Mucosa of descending colon (tissue), 3 donors: ENCODE results near the gene SCTR. TPM values are rescaled to one million over a fixed set of nuclear protein-coding genes. Genes with fewer than 3 reads are reported as not detected.

ENCODE experiments used
- ATAC-seq: fragments of 200-7000 bp; cut with Tn5 transposase; one replicate; pipeline ENCODE4 v1.9.1; 2020; ENCODE audit warnings: mild to moderate bottlenecking, moderate library complexity
- DNase-seq, 3 donors: peaks; one replicate each; pipeline ENCODE4 v3.0.0-alpha.2; 2020
- H3K36me3 ChIP-seq: fragments of 200-600 bp; one replicate; pipeline ENCODE4 v1.8.0; 2021; ENCODE audit warnings: low read depth, mild to moderate bottlenecking
- H3K4me1 ChIP-seq: fragments of 200-600 bp; one replicate; pipeline ENCODE4 v1.8.0; 2021; ENCODE audit warnings: low read depth, mild to moderate bottlenecking
- H3K4me3 ChIP-seq: fragments of 200-600 bp; one replicate; pipeline ENCODE4 v1.8.0; 2021; ENCODE audit warnings: mild to moderate bottlenecking
- H3K9me3 ChIP-seq: fragments of 200-600 bp; one replicate; pipeline ENCODE4 v1.8.0; 2021; ENCODE audit warnings: mild to moderate bottlenecking
- intact Hi-C, 2 donors: fragments of 100-400 bp; cut with DNase I in 1 of 2; cut with micrococcal nuclease in 1 of 2; formaldehyde crosslinking; loops; one replicate each; pipeline versions ENCODE4 v1.11.0 to v1.11.1; 2022; cut with DNase I, micrococcal nuclease
- long read RNA-seq, 2 donors: library from polyadenylated mRNA; unstranded; transcript quantifications; one replicate each; pipeline ENCODE4 v2.0.0, GENCODE V29; 2019 to 2021
- total RNA-seq, 3 donors: library from RNA; stranded (reverse); fragmentation: NEBNext Ultra II Directional in 2 of 3; extraction: Animal tissue kit (Norgen Biotek cat#: 25700) in 2 of 3; gene quantifications; one replicate each; pipeline versions ENCODE4 v1.2.1 to v1.2.4, GENCODE V29; 2021 to 2023
- TF ChIP-seq, protein P1 (sequence below): fragments of 200-600 bp; IDR thresholded peaks from one replicate; pipeline ENCODE4 v1.8.0; 2022; ENCODE audit warnings: antibody characterized with exemption, mild to moderate bottlenecking
- donor health status: DM: no; HTN: no; CAD: no; lungs with moderate emphysema.
- donor health status: DM: no; HTN: no; CAD: no.
- donor health status: DM: no; HTN: yes; CAD: no.

Gene SCTR
- total RNA-seq: under 1 TPM in 2 of 3 donors, not detected in 1; 0.25 to 0.32 TPM
- long read RNA-seq, donor 1: 0 reads
- long read RNA-seq, donor 2: 0 reads

DNA sequence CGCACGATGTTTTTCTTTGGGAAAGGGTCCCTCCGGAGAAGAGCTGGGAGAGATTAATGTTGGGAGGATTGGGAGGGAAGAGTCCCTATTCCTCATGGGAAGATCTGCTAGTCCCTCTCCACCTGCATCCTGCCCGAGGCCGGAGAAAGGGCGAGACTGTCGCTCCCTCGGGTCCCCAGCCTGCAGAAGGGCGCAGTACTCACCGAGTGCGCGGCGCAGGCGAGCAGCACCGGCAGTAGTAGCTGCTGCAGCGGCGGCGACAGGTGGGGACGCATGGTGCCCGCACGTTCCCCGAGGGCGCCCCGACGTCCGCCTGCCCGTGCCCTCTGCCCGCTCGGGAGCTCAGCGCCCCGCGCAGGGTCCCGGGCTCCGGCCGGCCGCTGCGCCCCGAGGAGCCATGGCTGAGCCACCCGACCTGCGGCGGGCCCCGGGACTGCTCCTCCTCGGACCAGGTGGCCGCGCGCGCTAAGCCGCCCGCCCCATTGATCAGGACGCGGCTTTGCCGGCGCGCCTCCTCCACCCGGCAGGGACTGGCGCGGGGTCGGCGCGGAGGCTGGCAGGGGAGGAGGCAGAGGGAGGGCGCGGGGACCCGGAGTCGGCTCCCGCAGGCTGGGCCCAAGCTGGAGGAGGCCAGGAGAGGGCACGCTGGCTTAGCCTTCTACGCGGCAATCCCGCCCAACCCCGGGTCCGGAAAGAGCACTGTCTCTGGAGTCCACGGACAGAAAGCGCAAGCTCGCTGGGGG, at the start of gene SCTR:
SCTR (minus strand) TSS at position 532 of the 743 bp plus-strand sequence; CDS start at position 275, 257 bp downstream.
- Histone ChIP-seq H3K36me3 (no peaks in the 10 kb centered on the region), H3K4me1 (no peaks in the 10 kb centered on the region), H3K4me3 (no peak within 1 kb of the TSS), H3K9me3 (no peaks in the 10 kb centered on the region)
- TF ChIP-seq, protein P1, sequence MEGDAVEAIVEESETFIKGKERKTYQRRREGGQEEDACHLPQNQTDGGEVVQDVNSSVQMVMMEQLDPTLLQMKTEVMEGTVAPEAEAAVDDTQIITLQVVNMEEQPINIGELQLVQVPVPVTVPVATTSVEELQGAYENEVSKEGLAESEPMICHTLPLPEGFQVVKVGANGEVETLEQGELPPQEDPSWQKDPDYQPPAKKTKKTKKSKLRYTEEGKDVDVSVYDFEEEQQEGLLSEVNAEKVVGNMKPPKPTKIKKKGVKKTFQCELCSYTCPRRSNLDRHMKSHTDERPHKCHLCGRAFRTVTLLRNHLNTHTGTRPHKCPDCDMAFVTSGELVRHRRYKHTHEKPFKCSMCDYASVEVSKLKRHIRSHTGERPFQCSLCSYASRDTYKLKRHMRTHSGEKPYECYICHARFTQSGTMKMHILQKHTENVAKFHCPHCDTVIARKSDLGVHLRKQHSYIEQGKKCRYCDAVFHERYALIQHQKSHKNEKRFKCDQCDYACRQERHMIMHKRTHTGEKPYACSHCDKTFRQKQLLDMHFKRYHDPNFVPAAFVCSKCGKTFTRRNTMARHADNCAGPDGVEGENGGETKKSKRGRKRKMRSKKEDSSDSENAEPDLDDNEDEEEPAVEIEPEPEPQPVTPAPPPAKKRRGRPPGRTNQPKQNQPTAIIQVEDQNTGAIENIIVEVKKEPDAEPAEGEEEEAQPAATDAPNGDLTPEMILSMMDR: no peak
- intact Hi-C loops: no loop called here
- peak; percentile 26 for ATAC-seq
- DNase-seq: no peak

DNA sequence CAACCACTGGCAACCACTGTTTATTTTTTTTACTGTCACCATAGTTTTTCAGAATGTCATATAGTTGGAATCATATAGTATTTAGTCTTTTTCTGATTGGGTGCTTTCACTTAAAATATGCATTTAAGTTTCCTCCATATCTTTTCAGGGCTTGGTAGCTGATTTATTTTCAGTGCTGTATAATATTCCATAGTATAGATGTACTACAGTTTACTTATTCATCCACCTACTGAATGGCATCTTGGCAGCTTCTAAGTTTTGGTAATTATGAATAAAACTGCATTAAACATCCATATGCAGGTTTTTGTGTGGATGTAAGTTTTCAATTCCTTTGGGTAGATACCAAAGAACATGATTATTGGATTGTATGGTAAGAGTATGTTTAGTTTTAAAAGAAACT, 43.0 kb upstream of the SCTR start:
- no peaks in the 10 kb centered on the region for H3K4me1 ChIP-seq
- H3K4me3 ChIP-seq: no peak overlapping the region
- DNase-seq (no peak), ATAC-seq (no peak)
- TF ChIP-seq, protein P1: no peak
- no peaks in the 10 kb centered on the region for H3K9me3 ChIP-seq
- no peaks in the 10 kb centered on the region for H3K36me3 ChIP-seq
- intact Hi-C loops: no loop called here

- TF ChIP-seq, protein P1: no peak
- H3K4me3 ChIP-seq: no peak overlapping the region
- ATAC-seq (no peak), DNase-seq (no peak)
- H3K36me3 ChIP-seq: no peaks in the 10 kb centered on the region
- no peaks in the 10 kb centered on the region for H3K9me3 ChIP-seq
- intact Hi-C loops: no loop called here
- no peaks in the 10 kb centered on the region for H3K4me1 ChIP-seq
Observed at GRCh38 chr2:119565481-119565880, 41.2 kb upstream of the SCTR start.

DNA sequence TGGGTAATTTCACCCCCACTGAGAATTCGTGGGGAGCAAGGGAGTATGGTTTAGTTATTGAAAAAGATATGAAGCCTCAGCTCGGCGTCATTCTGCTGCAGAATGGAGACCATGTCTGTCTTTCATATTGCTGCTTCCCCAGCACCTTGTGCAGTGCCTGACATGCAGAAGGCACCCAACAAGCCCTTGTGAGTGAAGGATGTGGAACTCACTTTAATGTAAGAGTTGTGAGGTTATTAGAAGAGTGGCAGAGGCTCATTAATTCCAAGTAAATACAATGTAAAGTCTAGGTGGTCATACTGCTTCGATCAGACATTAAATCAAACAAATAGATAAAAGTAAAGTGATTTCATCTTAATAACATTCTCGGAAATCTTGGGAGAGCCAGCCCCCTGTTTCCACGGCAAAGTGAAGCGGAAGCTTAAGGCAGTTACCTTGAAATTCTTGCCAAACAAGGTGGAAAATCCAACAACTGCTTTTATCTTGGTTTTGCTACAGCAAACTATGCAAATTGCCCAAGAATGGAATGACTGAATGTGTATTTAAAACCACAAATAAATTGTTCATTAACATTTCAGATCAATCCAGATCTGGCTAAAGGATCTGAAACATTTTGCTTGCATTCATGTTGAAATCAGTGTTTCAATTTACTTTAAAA, 29.5 kb upstream of the SCTR start:
- Histone ChIP-seq H3K4me1 (no peaks in the 10 kb centered on the region), H3K9me3 (no peaks in the 10 kb centered on the region), H3K36me3 (no peaks in the 10 kb centered on the region), H3K4me3 (no peak overlapping the region)
- DNase-seq: no peak
- ATAC-seq: no peak
- TF ChIP-seq, protein P1: no peak
- intact Hi-C loops: no loop called here

DNA sequence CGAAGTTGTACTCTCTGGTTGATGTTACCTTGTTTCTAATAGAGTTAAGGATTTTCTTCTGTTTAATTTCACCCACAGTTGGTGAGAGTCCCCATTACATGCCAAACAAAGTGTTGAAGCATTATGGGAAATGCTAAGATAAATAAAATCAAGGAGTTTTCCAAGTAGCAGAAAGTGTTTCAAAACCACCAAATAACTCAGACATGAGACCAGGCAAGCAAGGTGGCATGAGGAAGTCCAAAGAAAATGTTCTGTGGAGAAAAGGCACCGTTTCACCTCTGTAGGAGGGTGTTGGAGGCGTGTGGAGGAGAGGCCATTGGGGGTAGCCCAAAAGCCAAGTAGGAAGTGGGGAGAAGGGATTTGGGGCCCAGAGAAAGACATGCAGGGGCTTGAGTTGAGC, 28.6 kb upstream of the SCTR start:
- no peak for ATAC-seq
- Histone ChIP-seq H3K36me3 (no peaks in the 10 kb centered on the region), H3K9me3 (no peaks in the 10 kb centered on the region), H3K4me3 (no peak overlapping the region), H3K4me1 (no peaks in the 10 kb centered on the region)
- TF ChIP-seq, protein P1: no peak
- no peak for DNase-seq
- intact Hi-C loops: no loop called here
